NCI-H2029 (cell line): ENCODE data around the gene GLMP.

ENCODE experiments used
- DNase-seq: peaks from one replicate; lab custom pipeline; 2025; lab: John Stamatoyannopoulos, UW

GLMP gene

GRCh38 chr1:156285437-156285836 is 10.0 kb downstream of the GLMP start:
- DNase-seq, result no peak

- DNase-seq, result no peak
These were observed 10.7 kb downstream of the GLMP start for GRCh38 chr1:156284757-156285156.

GRCh38 chr1:156284112-156284511 is 11.4 kb downstream of the GLMP start, which contains the start of gene TMEM79:
TMEM79 (plus strand) TSS chr1:156284325; CDS start chr1:156285227, 902 bp downstream.
- DNase-seq, result no peak

GRCh38 chr1:156283521-156283920 is 12.0 kb downstream of the GLMP start:
- DNase-seq, result no peak

- DNase-seq, result peak; percentile 98
These were observed 12.8 kb downstream of the GLMP start, which contains the start of gene SMG5 for GRCh38 chr1:156282479-156283222. SMG5 (minus strand) TSS chr1:156282825; CDS start chr1:156282680, 145 bp downstream.

- DNase-seq, result peak; percentile 19
These were observed 13.6 kb downstream of the GLMP start for GRCh38 chr1:156281693-156282478.

- DNase-seq, result no peak
These were observed 14.2 kb downstream of the GLMP start for GRCh38 chr1:156281281-156281680.

GRCh38 chr1:156279837-156280236 is 15.6 kb downstream of the GLMP start:
- no peak for DNase-seq

- DNase-seq, result no peak
These were observed 18.5 kb downstream of the GLMP start for GRCh38 chr1:156276966-156277381.

- no peak for DNase-seq
These were observed 18.9 kb downstream of the GLMP start for GRCh38 chr1:156276532-156276931.

GRCh38 chr1:156270314-156270713 is 25.2 kb downstream of the GLMP start:
- DNase-seq, result no peak

GRCh38 chr1:156268336-156268735 is 27.1 kb downstream of the GLMP start:
- no peak for DNase-seq

GRCh38 chr1:156266051-156266450 is 29.4 kb downstream of the GLMP start:
- DNase-seq, result no peak

GRCh38 chr1:156263288-156263655 is 32.2 kb downstream of the GLMP start:
- no peak for DNase-seq

GRCh38 chr1:156262461-156263287 is 32.8 kb downstream of the GLMP start:
- no peak for DNase-seq

GRCh38 chr1:156260896-156261295 is 34.6 kb downstream of the GLMP start:
- no peak for DNase-seq

GRCh38 chr1:156259805-156260204 is 35.7 kb downstream of the GLMP start:
- no peak for DNase-seq

- no peak for DNase-seq
These were observed 36.6 kb downstream of the GLMP start for GRCh38 chr1:156258859-156259258.

- DNase-seq, result no peak
These were observed 37.8 kb downstream of the GLMP start for GRCh38 chr1:156257711-156258110.

GRCh38 chr1:156253634-156254033 is 41.8 kb downstream of the GLMP start:
- no peak for DNase-seq

GRCh38 chr1:156251527-156251926 is 44.0 kb downstream of the GLMP start:
- DNase-seq, result no peak

- no peak for DNase-seq
These were observed 45.9 kb downstream of the GLMP start for GRCh38 chr1:156249593-156249992.
